ENCODE data around the gene GTF2IRD1. TPM values are rescaled to one million over a fixed set of nuclear protein-coding genes. Genes with fewer than 3 reads are reported as not detected.
A peak's percentile ranks its signal among the peaks of the same experiment; 100 is the strongest.

Gene GTF2IRD1
- total RNA-seq, 1 experiment from 2014 or later: 14.9 TPM

GRCh38 chr7:74475987-74476350, 22.3 kb downstream of the GTF2IRD1 start:
- TF ChIP-seq EZH2phosphoT487 (IDR thresholded peaks at IDR 0.05; ENCODE audit: borderline replicate concordance, low read length) (no peak), EZH2 (IDR thresholded peaks at IDR 0.05; ENCODE audit: low read length, unreplicated experiment) (no peak), CTCF (conservative IDR thresholded peaks at IDR 0.05; ENCODE audit: low read depth, low read length) (no peak)
- Histone ChIP-seq H3F3A (ENCODE audit: low read length, unreplicated experiment) (no peaks in the 10 kb centered on the region), H3K4me1 (ENCODE audit: insufficient read depth, low read length) (peaks cover 47% of the 10 kb centered on the region), H2AFZ (ENCODE audit: low read length) (no peak overlapping the region), H3K36me3 (ENCODE audit: low read depth, low read length) (no peaks in the 10 kb centered on the region), H3K27ac (ENCODE audit: low read length) (peak overlapping the region; percentile 71), H3K4me3 (ENCODE audit: low read length) (no peak overlapping the region), H4K20me1 (ENCODE audit: low read length) (0 out of 2 replicates have a peak, but pooled peaks cover 4% of the 10 kb centered on the region), H3K79me2 (ENCODE audit: low read length) (peaks cover 39% of the 10 kb centered on the region), H3K9me3 (ENCODE audit: low read length) (no peaks in the 10 kb centered on the region), H3K4me2 (ENCODE audit: low read length) (peak overlapping the region; percentile 39; the same call in 1 of the 2 replicates), H3K27me3 (ENCODE audit: low read length) (no peaks in the 10 kb centered on the region), H3K9ac (ENCODE audit: low read length) (0 out of 2 replicates have a peak overlapping the region, but pooled peaks have one; percentile 6), H3K9me2 (replicated peaks; ENCODE audit: low read length) (no peaks in the 10 kb centered on the region)
- CTCF ChIA-PET: no interaction called here
- intact Hi-C loops (cut with micrococcal nuclease): no loop called here
- DNase-seq (no peak), ATAC-seq (no peak)
- no TSS peak for BruUV-seq (replicated peaks)
- POLR2A ChIA-PET (ENCODE audit: unreplicated experiment): no interaction called here

DNA sequence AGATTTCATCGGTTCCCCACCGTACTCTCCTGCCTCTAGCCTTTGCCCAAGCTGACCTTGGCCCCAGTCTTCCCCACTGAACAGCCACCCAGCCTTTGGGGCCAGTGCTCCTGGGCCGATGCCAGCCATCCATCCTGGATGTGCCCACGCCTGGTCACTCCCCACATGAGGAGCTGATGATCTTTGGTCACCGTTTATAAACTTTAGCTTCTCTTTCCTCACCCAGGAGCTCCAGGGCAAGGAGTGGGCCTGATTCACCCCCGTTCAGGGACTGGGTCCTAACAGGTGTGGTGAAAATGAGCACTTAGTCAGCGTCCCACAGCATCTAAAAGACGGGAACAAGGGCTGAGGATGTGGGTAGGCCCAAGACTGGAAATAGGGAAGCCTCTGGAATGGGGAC, 22.9 kb downstream of the GTF2IRD1 start:
- ChIA-PET POLR2A (ENCODE audit: unreplicated experiment) (interaction anchor here (0.5 kb wide), 1 partner anchor 17 kb away, joined by 4 read pairs; no protein-coding TSS in a partner anchor), CTCF (interaction anchor here (0.6 kb wide), 1 partner anchor 43 kb away, joined by 10 read pairs; no protein-coding TSS in a partner anchor)
- Histone ChIP-seq H3K4me1 (ENCODE audit: insufficient read depth, low read length) (peaks cover 47% of the 10 kb centered on the region), H3K27ac (ENCODE audit: low read length) (peak overlapping the region; percentile 71), H3K4me3 (ENCODE audit: low read length) (no peak overlapping the region), H4K20me1 (ENCODE audit: low read length) (0 out of 2 replicates have a peak, but pooled peaks cover 4% of the 10 kb centered on the region), H3K79me2 (ENCODE audit: low read length) (peaks cover 44% of the 10 kb centered on the region), H3K4me2 (ENCODE audit: low read length) (no peak overlapping the region), H3K9ac (ENCODE audit: low read length) (no peak overlapping the region), H3K27me3 (ENCODE audit: low read length) (no peaks in the 10 kb centered on the region), H3F3A (ENCODE audit: low read length, unreplicated experiment) (no peaks in the 10 kb centered on the region), H2AFZ (ENCODE audit: low read length) (no peak overlapping the region), H3K36me3 (ENCODE audit: low read depth, low read length) (no peaks in the 10 kb centered on the region), H3K9me3 (ENCODE audit: low read length) (no peaks in the 10 kb centered on the region), H3K9me2 (replicated peaks; ENCODE audit: low read length) (no peaks in the 10 kb centered on the region)
- no TSS peak for BruUV-seq (replicated peaks)
- ATAC-seq (peak; percentile 7; the same call in 1 of the 2 replicates), DNase-seq (peak; percentile 50)
- intact Hi-C loops (cut with micrococcal nuclease): no loop called here
- TF ChIP-seq CTCF (conservative IDR thresholded peaks at IDR 0.05; ENCODE audit: low read depth, low read length): no peak
- no peak for TF ChIP-seq EZH2phosphoT487 (IDR thresholded peaks at IDR 0.05; ENCODE audit: borderline replicate concordance, low read length)
- TF ChIP-seq EZH2 (IDR thresholded peaks at IDR 0.05; ENCODE audit: low read length, unreplicated experiment): no peak

DNA sequence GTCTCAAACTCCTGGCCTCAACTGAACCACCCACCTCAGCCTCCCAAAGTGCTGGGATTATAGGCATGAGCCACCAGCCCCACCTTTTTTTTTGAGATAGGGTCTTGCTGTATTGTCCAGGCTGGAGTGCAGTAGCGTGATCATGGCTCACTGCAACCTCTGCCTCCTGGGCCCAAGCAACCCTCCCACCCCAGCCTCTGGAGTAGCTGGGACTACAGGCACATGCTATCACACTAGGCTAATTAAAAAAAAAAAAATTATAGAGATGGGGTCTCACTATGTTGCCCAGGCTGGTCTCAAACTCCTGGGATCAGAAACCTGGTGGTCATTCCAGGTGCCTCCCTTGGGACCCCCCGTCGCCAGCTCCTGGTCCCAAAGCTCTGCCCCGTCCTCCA, 25.0 kb downstream of the GTF2IRD1 start:
- CTCF ChIA-PET: interaction anchor here (0.5 to 0.6 kb wide), 2 partner anchors 78 to 411 kb away, joined by 3 to 8 read pairs; no protein-coding TSS in a partner anchor
- H2AFZ ChIP-seq (ENCODE audit: low read length): no peak overlapping the region

More for the DNA sequence above, 25.0 kb downstream of the GTF2IRD1 start:
- H4K20me1 ChIP-seq (ENCODE audit: low read length): 0 out of 2 replicates have a peak, but pooled peaks cover 4% of the 10 kb centered on the region
- H3K9me3 ChIP-seq (ENCODE audit: low read length): no peaks in the 10 kb centered on the region
- peaks cover 50% of the 10 kb centered on the region for H3K4me1 ChIP-seq (ENCODE audit: insufficient read depth, low read length)
- no peaks in the 10 kb centered on the region for H3F3A ChIP-seq (ENCODE audit: low read length, unreplicated experiment)
- POLR2A ChIA-PET (ENCODE audit: unreplicated experiment): no interaction called here
- no peak overlapping the region for H3K4me2 ChIP-seq (ENCODE audit: low read length)
- no peak for DNase-seq
- intact Hi-C loops (cut with micrococcal nuclease): no loop called here
- no TSS peak for BruUV-seq (replicated peaks)
- peak overlapping the region; percentile 26; the same call in 1 of the 2 replicates for H3K9ac ChIP-seq (ENCODE audit: low read length)
- H3K27ac ChIP-seq (ENCODE audit: low read length): peak overlapping the region; percentile 71
- no peaks in the 10 kb centered on the region for H3K9me2 ChIP-seq (replicated peaks; ENCODE audit: low read length)
- ATAC-seq: no peak
- no peaks in the 10 kb centered on the region for H3K36me3 ChIP-seq (ENCODE audit: low read depth, low read length)
- TF ChIP-seq CTCF (conservative IDR thresholded peaks at IDR 0.05; ENCODE audit: low read depth, low read length) (no peak), EZH2 (IDR thresholded peaks at IDR 0.05; ENCODE audit: low read length, unreplicated experiment) (no peak), EZH2phosphoT487 (IDR thresholded peaks at IDR 0.05; ENCODE audit: borderline replicate concordance, low read length) (no peak)
- no peaks in the 10 kb centered on the region for H3K27me3 ChIP-seq (ENCODE audit: low read length)
- H3K4me3 ChIP-seq (ENCODE audit: low read length): no peak overlapping the region
- H3K79me2 ChIP-seq (ENCODE audit: low read length): peaks cover 61% of the 10 kb centered on the region

All from PC-3 (cell line).